Stimulated activated CD4-positive, alpha-beta T cell treated with anti-CD3 and anti-CD28 coated beads, Interleukin-12 subunit alpha, Interleukin-12 subunit beta, amount 100 ng/mL, for 4 hours (primary cell): ENCODE measurements around the gene CFAP46.

Source experiments
- DNase-seq: peaks from one replicate; pipeline ENCODE4 v3.0.0-alpha.2; 2020

The CFAP46 gene

DNA sequence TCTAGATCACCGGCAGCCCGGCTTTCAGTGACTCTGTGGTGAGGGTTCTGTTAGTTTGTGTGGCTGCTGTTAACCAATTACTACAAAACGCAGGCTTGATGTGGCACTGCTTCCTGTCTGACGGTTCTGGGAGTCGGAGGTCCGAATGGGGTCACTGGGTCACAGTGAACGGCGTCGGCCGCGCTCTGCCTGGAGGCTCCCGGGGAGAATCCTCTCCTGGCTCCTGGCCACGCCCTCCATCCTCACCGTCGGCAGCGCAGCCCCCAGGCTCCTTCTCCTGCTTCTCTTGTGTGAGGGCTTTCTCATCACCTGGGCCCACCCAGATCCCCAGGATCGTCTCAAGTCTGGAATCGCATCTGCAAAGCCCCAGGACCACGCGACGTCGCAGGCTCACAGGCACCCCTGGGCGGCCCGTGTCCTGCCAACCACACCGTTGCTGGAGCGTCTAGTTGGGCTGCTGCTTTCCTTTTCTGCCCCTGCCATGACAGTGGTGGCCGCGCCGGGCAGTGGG, 124.6 kb downstream of the CFAP46 start:
- DNase-seq = no peak

DNA sequence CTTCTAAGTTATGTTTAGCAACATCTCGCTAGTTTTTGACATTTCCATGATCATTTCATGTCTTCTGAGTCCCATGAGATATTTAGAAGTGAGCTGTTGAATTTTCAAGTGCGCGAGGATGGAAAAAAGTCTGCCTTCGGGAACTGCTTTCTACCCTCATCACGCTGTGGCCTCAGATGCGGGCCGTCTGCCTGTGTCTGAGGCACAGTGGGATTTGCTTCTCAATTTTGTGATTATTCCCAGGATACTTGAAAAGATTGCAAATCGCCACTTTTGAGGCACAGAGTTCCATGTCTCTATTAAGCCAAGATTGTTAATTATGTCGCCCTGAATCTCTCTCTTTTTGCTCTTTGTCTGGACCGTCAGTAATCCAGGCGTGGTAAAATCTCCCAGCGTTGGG, 125.7 kb downstream of the CFAP46 start:
- no peak for DNase-seq

DNA sequence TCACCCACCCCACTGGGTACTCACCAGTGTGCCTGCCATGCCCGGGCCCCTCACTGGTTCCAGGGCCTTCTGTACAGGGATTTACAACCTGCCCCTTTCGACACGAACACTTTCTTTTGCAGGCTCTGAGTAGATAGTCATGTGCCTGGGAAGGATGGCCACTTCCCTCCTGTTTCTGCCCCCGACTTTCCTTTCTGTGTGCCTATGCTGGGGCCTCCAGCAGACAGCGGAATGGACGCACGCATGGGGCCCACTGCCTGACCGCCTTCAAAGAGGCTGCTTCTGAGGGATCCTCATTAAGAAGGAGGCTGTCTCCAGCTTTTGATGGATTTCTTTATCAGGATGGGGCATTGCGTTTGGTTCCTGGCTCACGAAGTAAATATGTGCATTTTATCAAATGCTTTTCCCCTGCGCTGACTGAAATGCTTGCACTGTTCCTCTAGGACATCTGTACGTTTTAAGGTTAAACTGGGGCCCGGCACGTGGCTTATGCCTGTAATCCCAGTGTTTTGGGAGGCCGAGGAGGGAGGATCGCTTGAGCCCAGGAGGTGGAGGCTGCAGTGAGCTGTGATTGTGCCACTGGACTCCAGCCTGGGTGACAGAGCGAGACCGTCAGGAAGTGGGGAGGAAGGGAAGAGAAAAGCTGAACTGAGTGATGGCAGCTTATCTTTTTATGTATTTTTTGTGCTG, 127.1 kb downstream of the CFAP46 start:
- DNase-seq = no peak

DNA sequence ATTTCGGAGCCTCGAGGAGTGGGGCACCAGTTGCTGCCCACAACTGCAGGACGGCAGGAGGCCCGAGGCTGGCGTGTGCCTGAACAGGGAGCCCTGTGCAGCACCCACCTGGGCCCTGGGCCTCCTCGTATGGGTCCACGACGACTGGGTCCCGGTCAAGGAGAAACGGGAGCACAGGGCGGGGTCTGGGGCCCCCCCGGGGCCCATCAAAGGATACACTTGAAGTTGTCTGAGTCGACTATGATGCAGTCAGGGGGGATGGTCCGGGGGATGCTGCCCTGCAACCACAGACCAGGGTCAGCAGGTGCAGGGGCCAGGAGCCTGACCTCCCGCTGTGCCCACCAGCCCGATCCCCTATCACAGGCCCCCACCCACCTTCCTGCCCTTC, 127.9 kb downstream of the CFAP46 start:
- no peak for DNase-seq

DNA sequence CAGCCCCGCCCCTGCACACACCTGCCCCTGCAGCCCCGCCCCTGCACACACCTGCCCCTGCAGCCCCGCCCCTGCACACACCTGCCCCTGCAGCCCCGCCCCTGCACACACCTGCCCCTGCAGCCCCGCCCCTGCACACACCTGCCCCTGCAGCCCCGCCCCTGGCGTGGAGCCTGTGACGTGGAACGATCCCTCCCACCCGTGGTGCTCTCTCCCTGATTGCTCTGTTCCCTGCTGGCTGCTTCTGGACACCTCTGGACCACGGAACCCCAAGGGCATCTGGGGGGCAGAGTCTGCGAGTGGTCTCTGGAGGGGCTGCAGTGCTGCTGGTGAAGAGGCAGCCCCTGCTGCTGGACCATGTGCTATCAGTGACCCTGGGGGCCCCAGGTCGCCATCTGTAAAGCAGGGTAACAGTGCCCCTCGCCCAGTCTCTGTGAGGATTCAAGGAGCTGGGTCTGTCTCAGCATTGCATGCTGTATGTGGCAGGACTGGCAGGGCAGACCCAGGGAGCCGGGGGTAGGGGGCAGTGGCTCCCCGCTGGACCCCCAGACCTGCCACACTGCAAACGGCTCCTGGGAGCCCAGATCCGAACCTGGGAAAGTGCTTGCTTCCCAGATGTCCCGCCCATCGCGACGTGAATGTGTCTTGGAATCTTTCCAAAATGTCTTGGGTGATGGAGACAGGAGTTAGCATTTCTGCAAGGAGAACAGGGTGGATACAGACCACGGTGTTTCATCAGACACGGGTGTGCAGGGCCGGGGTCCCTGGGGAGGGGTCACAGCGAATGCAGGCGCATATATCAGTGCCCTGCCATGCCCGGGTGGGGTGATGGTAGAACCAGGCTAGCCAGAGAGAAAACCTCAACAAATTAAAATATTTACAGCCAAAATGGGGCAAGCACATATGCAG, 128.6 kb downstream of the CFAP46 start:
- no peak for DNase-seq

DNA sequence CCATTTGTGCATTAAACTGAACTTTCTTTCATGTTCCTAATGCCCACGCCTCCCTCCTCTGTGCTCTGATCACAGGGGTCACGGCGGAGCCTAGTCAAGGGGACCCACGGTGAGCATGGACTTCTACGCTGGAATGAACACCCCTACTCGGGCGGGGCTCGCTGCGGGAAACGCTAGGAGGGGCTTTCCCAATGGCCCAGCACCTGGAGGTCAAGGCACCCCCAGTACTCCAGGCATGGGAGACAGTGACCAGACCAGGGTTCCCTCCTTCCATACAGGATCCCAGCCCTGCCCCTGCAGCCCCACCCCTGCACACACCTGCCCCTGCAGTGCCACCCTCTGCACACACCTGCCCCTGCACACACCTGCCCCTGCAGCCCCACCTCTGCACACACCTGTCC, 129.4 kb downstream of the CFAP46 start:
- no peak for DNase-seq

DNA sequence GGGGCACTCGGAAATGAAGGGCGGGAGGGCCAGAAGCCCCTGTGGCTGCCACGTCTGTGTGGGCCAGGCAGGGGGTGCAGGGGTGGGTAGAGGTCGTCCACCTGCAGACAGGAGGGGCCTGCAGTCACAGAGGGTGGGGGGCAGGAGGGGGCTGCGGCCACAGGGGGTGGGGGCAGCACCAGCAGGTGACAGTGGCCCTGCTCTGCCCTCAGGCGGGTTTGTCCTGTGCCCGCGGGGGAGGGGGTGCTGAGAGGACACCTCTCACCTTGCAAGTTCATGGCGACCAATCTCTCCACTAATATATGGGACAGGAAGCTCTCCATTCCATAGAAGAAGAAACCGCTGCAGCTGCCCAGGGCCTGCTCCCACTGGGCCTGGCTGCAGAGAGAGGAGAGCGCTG, 129.8 kb downstream of the CFAP46 start:
- no peak for DNase-seq

DNA sequence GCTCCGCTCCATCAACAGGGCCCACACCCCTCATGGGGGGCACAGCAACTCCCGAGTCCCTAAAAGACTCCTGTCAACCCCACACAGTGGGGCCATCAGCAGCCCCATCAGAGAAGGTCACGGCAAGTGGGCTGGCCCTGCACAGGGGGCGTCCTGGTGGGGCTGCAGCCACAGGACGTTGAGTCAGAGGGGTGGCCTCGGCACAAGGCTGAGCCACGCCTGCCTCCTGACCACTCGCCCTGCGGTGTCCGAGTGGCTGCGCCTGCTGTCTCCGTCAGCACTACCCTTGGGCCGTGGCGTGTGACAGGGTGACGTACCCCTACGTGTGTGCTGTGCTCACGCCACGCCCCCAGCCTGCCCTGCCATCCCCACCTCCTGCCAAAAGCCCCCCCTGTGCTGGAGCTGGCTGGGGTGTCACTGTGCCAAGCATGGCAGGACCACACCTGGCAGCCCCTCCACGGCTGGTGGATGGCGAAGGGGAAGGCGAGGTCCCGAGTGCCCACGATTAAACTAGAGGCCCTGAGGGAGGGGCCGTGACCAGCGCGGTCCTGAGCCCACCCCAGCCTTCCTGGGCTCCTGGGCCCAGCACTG, 130.4 kb downstream of the CFAP46 start:
- DNase-seq = no peak

DNA sequence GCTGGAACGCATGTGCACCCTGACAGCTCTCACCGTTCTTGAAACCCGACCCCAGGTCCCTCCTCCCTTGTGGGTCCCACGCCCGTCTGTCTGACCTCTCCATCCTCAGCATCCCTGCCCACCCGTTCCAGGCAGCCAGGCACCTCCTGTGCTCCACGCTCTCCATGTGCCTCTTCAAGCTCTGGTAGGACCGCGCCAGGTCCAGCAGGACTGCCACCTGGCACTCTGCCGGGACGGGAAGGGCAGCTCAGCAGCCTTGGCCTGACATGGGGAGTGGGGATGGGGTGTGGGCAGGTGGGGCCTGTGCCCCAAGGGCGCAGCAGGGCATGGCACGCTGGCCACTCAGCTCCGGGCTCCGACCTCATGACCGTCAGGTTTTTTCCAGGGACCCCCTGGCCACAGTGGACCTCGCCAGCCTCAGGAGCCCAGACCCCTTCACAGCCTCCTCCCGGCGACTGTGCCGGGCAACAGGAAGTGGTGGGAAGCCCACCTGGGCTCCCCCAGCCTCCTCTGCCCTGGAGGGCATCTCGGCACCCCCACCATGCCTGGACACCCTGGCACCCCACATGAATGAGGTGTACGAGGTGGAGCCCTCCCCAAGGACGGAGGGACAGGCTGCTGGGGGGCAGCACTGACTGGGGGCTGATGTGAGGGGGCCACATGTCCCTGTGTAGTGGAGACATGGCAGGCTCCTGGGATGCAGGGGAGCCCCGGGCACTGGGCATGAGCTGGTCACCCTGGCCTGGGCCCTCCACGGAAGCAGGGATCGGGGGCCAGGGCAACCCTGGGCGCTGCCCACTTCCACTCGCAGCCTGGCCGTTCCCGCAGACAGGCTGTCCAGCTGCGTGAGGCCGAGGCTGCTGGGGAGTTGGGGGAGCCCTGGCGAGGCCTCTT, 131.3 kb downstream of the CFAP46 start:
- DNase-seq = no peak

DNA sequence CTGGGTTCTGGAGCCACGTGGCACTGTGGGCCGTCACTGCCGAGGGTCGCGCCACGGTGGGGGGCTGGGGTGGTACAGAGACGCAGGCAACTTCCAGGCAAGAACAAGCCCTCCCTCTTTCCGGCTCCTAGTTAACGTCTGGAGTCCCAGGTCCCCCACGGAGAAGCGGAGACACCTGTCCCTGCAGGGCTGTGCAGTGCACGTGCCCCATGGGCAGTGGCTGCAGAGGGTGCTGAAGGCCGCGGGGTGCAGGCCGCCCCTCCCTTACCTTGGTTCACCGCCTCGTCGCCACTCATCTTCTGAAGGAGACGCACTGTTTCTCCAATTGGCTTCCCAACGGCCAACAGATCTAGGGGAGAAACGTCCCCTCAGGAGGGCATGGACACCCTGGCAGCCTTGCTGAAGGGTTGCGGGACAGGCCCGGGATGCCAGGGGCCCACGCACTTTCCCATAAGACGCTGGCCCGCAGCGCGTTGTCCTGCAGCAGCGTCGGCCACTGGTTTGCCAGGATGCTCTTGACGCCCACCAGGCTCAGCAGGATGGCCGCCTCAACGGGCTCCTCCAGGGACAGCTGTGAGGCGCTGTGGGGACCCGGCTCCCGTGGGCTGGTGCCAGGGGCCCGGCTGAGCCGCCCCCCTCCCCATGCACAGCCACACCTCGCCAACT, 132.1 kb downstream of the CFAP46 start:
- no peak for DNase-seq

DNA sequence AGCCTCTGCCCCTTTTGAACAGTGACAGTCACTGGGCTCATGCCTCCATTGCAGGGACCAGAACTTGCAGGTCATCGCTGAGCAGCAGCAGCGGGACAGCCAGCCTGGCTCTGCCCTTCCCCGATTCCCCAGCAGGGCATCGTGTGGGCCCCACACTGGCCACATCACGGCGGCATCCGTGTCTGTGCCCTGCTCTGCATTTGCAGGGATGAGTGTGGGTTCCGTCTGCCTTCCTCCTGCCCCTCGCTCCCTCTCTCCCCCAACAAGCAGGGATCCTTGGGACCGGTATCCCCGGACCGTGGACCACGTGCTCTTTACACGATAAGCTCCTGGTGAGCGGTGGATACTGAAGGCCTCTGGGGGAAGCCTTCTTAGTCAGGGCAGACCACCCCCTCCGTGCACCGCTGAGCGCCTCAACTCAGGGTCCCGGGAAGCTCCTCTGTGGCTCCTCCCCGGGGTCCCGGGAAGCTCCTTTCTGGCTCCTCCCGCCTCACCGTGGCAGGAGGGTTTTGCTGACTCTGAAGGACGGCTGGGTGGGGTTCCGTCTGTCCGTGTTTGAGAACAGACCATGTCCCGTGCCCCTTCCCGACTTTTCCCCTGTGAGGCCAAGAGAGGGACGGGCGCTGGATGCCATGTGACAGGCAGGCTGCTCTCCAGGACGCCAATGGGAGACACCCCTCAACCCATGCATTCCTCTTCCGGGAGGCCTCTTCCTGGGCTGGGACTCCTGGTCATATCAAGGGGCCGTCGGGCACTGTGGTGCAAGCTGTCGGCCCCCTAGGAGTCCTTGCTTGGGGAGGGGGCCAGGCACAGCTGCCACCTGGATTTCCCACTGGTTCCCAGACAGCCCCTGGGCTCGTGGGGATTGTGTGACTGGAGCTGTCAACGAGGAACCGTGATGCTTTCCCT, 132.9 kb downstream of the CFAP46 start:
- DNase-seq = no peak

DNA sequence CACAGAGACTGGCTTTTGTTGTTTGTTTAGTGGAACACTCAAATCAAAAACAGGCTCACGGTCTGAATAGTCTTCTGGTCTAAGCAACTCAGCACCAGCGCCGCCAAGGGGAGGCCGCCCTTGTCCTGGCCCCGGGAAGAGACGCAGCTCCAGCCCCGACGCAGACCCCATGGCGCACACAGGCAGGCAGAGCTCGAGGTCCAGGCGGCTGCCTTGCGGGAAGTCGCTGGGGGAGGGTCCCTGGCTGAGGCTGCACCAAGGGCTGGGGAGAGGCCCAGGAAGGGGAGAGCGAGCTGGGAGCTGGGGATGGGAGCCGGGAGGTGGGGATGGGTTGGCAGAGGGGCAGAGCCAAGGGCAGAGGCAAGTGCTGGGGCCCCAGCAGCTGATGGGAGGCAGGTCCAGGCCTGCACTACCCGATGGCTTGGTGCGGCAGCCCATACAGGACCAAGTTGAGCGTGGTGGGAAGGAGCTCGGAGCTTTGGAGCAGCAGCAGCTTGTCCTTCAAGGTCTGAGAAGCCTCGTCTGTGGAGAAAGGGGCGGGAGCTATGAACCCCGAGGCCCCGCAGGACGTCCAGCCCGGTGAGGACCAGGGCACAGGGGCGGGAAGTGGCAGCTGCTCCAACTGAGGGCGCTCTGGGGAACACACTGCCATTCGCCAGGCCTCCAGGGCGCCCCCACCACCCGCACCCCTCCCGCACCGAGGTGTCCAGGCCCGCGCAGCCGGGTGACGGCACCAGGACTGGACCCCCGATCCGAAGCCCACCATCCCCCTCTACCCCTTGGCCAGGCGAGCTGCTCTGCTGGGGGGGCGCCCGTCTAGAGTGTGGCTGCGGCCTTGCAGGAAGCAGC, 133.8 kb downstream of the CFAP46 start:
- DNase-seq = no peak

DNA sequence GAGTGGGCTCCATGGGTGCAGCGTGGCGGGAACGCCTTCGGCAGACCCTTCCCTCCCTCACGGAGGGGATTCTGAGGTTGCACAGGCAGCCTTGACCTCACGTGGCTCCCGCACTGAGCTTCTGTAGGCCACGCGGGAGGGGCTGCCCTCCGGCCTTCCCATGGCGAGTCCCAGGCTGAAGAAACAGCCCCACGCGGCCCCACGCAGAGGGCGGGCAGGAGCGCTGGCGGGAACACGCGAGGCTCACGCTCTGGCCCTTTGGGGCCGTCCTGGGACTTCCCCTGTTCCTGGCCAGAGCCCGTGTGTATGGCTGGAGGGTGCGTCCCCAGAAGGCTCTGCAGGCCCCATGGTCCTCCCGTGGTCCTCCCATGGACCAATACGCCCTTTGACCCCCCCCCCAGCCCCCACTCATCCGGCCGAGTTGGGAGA, 134.7 kb downstream of the CFAP46 start:
- no peak for DNase-seq

DNA sequence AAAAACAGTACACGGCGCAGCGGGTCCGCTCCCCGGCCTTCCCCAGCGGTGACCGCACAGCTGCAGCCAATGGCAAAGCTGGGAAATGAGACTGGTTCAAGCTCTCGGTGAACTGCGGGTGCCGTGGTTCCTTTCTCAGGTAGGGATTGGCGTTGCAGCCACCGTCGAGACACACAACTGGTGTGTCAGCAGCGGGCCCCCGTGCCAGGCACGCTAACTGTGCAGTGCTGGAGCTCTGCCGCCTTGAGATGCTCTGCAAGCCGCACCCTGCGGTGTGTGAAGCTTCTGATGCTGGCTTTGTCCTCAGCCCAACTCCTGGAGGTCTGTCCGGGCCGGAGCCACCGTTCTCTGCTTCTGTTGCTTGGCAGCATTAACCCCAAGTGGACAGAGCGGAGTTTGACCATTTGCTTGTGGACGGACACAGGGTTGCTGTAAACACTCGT, 135.8 kb downstream of the CFAP46 start:
- DNase-seq = no peak

DNA sequence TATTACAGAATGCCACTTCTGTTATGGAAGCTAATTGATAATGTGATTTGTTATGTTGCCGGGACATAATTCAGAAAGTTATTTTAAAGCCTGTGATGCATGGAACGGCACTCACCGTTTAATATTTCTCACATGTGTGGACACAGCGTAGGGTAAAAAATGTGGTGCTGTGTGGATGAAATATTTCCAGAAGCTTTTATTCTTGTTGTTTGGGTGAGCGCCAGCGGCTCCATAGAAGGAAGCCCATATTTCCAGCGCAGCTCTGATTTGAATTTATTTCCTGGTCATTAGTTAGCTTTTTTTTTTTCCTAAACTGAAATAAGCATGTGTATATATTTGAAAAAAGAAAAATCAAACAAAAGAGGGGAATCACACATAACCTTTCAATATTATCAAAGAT, 136.3 kb downstream of the CFAP46 start:
- DNase-seq = no peak

DNA sequence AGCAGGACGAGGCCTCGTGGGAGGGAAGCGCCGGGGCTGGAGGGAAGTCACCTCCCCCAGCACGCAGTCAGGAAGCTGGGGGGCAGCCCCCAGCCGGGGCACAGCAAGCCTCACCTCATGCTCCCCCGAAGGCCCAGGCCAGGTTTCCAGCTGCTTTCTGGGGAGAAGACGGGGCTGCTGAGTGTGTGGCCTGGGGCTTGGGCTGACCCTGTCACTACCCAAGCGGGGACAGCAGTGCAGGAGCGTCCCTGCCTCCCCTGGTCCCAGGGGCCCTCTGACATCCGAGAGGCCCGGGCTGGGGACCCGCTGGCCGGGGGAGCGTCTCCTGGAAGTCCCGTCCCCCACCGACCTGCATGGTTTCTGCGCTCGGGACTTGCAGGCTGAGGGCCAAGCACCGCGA, 136.8 kb downstream of the CFAP46 start:
- DNase-seq = no peak

DNA sequence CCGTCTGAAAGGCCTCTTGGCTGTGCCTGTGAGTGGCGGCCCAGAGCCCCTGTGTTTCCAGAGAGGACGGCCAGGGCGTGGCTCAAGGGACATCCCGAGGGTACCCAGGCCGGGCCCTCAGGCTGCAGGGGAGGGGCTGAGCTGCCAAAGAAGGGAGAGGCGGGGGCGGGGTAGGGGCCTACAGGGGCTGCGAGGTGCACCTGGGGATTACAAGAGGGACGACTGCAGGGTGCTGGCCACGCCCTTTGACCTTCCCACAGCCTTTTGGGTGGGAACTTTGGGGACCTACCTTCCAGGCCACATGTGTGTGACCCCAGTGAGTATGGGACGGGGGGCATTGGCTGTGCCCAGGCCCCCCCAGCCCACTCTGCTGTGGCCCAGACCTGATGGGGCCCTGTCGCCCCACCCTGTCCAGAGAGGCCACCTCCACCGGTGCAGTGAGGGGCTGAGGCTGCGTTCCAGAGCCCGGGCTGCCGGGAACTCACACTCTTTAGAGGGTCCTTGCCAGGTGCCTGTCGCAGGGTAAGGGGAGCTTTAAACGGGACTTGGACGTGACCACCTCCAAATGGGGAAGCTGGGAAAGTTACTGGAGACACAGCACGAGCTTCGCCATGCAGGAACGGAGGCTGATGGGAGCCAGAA, 137.5 kb downstream of the CFAP46 start:
- no peak for DNase-seq

DNA sequence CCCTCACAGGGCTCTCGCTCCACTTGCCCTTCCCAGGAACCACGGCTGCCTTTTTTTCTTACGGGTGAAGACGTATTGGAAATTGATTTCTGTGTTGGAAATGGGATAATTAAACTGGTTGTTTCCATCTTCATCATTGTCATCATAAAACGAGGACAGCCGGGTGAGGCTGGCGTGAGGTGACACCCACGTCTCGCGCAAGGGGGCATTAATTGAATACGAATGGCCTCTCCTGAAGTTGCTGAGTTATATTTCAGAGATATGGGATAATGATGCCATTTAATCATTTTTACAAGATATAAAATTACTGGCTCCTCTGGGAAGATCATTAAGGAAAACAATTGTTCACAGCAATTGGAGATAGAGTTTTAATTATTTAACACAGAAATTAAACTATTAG, 138.1 kb downstream of the CFAP46 start:
- no peak for DNase-seq

DNA sequence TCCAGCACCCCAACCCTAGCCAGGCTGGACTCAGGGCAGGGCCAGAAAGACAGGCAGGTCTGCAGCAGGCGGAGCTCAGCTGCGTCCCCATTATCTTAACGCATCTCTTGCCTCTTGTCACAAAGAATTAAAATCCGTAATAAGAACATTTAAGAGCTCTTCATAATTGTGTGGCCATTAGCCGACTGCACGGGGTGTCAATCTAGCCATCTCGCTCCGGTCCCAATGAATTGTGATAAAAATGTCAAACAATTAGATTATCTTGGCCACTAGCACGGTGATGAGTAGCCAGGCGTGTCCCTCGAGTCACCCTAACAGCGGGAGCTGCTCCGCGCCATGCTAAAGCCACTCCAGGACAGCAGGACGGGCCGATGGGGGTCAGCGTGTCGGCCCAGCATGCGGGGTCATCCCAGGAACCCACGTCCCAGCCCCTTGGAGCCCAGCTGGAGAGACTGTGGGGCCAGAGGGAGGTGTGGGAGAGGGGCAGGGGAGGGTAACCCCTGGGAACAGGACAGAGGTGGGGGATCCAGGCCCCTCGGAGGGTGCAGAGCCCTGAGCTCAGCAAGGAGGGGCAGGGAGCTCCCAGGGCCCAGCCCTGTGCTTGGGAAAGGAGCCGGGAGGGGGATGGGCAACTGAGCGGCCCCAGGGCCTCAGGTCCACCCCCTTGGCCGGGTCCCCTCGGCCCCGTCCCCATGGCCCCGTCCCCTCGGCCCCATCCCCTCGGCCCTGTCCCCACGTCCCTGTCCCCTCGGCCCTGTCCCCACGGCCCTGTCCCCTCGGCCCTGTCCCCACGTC, 138.8 kb downstream of the CFAP46 start:
- DNase-seq = no peak
